Measurements from ENCODE around the gene ZRANB1. TPM values are rescaled to one million over a fixed set of nuclear protein-coding genes. Genes with fewer than 3 reads are reported as not detected.

ZRANB1 gene
- total and polyA plus RNA-seq, 2 donors from 2014 or later = 8.9 to 17.5 TPM

- FAIRE-seq (no peak), DNase-seq (no peak)
- no peak overlapping the region for H3K9ac ChIP-seq (ENCODE audit: low read length in 3 of 3)
- intact Hi-C loops (cut with DNase I) = no loop called here
- H3K36me3 ChIP-seq (ENCODE audit: control insufficient read depth in 2 of 3, insufficient read depth in 3 of 3, low read length in 3 of 3) = peaks cover 2 to 24% (median 10%) of the 10 kb centered on the region in 3 donors
- H3K27ac ChIP-seq (ENCODE audit: low read depth in 2 of 2, low read length in 2 of 2) = no peak overlapping the region
- no peak for TF ChIP-seq CTCF (IDR thresholded peaks at IDR 0.05; ENCODE audit: borderline replicate concordance, extremely low read depth, insufficient read depth)
- H3K9me3 ChIP-seq (ENCODE audit: control insufficient read depth in 2 of 3, insufficient read depth in 1 of 3, low read length in 3 of 3) = no peaks in the 10 kb centered on the region
- H3K4me3 ChIP-seq (ENCODE audit: low read length in 3 of 3) = no peak overlapping the region
- H3K27me3 ChIP-seq (ENCODE audit: control insufficient read depth, insufficient read depth, low read length) = no peaks in the 10 kb centered on the region
- H3K4me1 ChIP-seq (ENCODE audit: control insufficient read depth in 2 of 3, insufficient read depth in 2 of 3, low read depth in 1 of 3, low read length in 3 of 3) = peaks cover 0 to 21% (median 1%) of the 10 kb centered on the region in 3 donors
Measured at GRCh38 chr10:125034675-125035074, 92.8 kb downstream of the ZRANB1 start.

- Histone ChIP-seq H3K9ac (ENCODE audit: low read length in 3 of 3) (no peak overlapping the region), H3K27me3 (ENCODE audit: control insufficient read depth, insufficient read depth, low read length) (no peaks in the 10 kb centered on the region), H3K36me3 (ENCODE audit: control insufficient read depth in 2 of 3, insufficient read depth in 3 of 3, low read length in 3 of 3) (peaks cover 2 to 24% (median 10%) of the 10 kb centered on the region in 3 donors), H3K9me3 (ENCODE audit: control insufficient read depth in 2 of 3, insufficient read depth in 1 of 3, low read length in 3 of 3) (no peaks in the 10 kb centered on the region), H3K27ac (ENCODE audit: low read depth in 2 of 2, low read length in 2 of 2) (no peak overlapping the region), H3K4me3 (ENCODE audit: low read length in 3 of 3) (no peak overlapping the region), H3K4me1 (ENCODE audit: control insufficient read depth in 2 of 3, insufficient read depth in 2 of 3, low read depth in 1 of 3, low read length in 3 of 3) (peaks cover 0 to 23% (median 4%) of the 10 kb centered on the region in 3 donors)
- no peak for FAIRE-seq
- DNase-seq = peak in 1 of 5 donors; percentile 81
- no peak for TF ChIP-seq CTCF (IDR thresholded peaks at IDR 0.05; ENCODE audit: borderline replicate concordance, extremely low read depth, insufficient read depth)
- intact Hi-C loops (cut with DNase I) = no loop called here
Measured at GRCh38 chr10:125035136-125035535, 93.2 kb downstream of the ZRANB1 start.

GRCh38 chr10:125035588-125036295, 93.8 kb downstream of the ZRANB1 start:
- FAIRE-seq (no peak), DNase-seq (no peak)
- Histone ChIP-seq H3K4me3 (ENCODE audit: low read length in 3 of 3) (no peak overlapping the region), H3K27me3 (ENCODE audit: control insufficient read depth, insufficient read depth, low read length) (no peaks in the 10 kb centered on the region), H3K4me1 (ENCODE audit: control insufficient read depth in 2 of 3, insufficient read depth in 2 of 3, low read depth in 1 of 3, low read length in 3 of 3) (peaks cover 0 to 21% (median 6%) of the 10 kb centered on the region in 3 donors), H3K9ac (ENCODE audit: low read length in 3 of 3) (no peak overlapping the region), H3K36me3 (ENCODE audit: control insufficient read depth in 2 of 3, insufficient read depth in 3 of 3, low read length in 3 of 3) (peaks cover 2 to 24% (median 10%) of the 10 kb centered on the region in 3 donors), H3K27ac (ENCODE audit: low read depth in 2 of 2, low read length in 2 of 2) (no peak overlapping the region), H3K9me3 (ENCODE audit: control insufficient read depth in 2 of 3, insufficient read depth in 1 of 3, low read length in 3 of 3) (no peaks in the 10 kb centered on the region)
- intact Hi-C loops (cut with DNase I) = no loop called here
- no peak for TF ChIP-seq CTCF (IDR thresholded peaks at IDR 0.05; ENCODE audit: borderline replicate concordance, extremely low read depth, insufficient read depth)
